ENCODE data around the gene SPRY4.
"Not testable (repeated sequence)": the region's sequence is repeated elsewhere in the genome, so short reads cannot be mapped to it uniquely, and the experiment has no call there.

SPRY4 gene

GRCh38 chr5:142324871-142325724 is at the start of gene SPRY4:
SPRY4 (minus strand) TSS chr5:142325021; CDS start chr5:142315108, 9,913 bp downstream.
- DNase-seq (ENCODE audit: low read depth): peak; percentile 72

- no peak for DNase-seq (ENCODE audit: low read depth)
These were observed 43.7 kb upstream of the SPRY4 start for GRCh38 chr5:142368529-142368928.

GRCh38 chr5:142366007-142366406 is 41.2 kb upstream of the SPRY4 start:
- no peak for DNase-seq (ENCODE audit: low read depth)

- DNase-seq (ENCODE audit: low read depth): no peak
These were observed 39.7 kb upstream of the SPRY4 start for GRCh38 chr5:142364251-142365145.

- DNase-seq (ENCODE audit: low read depth): no peak
These were observed 38.8 kb upstream of the SPRY4 start for GRCh38 chr5:142363619-142363963.

GRCh38 chr5:142362193-142362592 is 37.4 kb upstream of the SPRY4 start:
- not testable (repeated sequence) for DNase-seq (ENCODE audit: low read depth)

- no peak for DNase-seq (ENCODE audit: low read depth)
These were observed 35.8 kb upstream of the SPRY4 start for GRCh38 chr5:142360607-142361120.

GRCh38 chr5:142360051-142360498 is 35.3 kb upstream of the SPRY4 start:
- no peak for DNase-seq (ENCODE audit: low read depth)

GRCh38 chr5:142358648-142359047 is 33.8 kb upstream of the SPRY4 start:
- DNase-seq (ENCODE audit: low read depth): no peak

GRCh38 chr5:142358121-142358520 is 33.3 kb upstream of the SPRY4 start:
- no peak for DNase-seq (ENCODE audit: low read depth)

GRCh38 chr5:142357469-142358090 is 32.8 kb upstream of the SPRY4 start:
- no peak for DNase-seq (ENCODE audit: low read depth)

- DNase-seq (ENCODE audit: low read depth): peak; percentile 81
These were observed 32.1 kb upstream of the SPRY4 start for GRCh38 chr5:142356716-142357468.

- DNase-seq (ENCODE audit: low read depth): no peak
These were observed 31.5 kb upstream of the SPRY4 start for GRCh38 chr5:142356349-142356715.

GRCh38 chr5:142353071-142353472 is 28.3 kb upstream of the SPRY4 start:
- no peak for DNase-seq (ENCODE audit: low read depth)

GRCh38 chr5:142350021-142350420 is 25.2 kb upstream of the SPRY4 start:
- no peak for DNase-seq (ENCODE audit: low read depth)

- no peak for DNase-seq (ENCODE audit: low read depth)
These were observed 21.9 kb upstream of the SPRY4 start for GRCh38 chr5:142346706-142347105.

- not testable (repeated sequence) for DNase-seq (ENCODE audit: low read depth)
These were observed 20.1 kb upstream of the SPRY4 start for GRCh38 chr5:142344915-142345314.

- DNase-seq (ENCODE audit: low read depth): no peak
These were observed 18.7 kb upstream of the SPRY4 start for GRCh38 chr5:142343531-142343930.

- DNase-seq (ENCODE audit: low read depth): no peak
These were observed 17.5 kb upstream of the SPRY4 start for GRCh38 chr5:142342128-142342981.

GRCh38 chr5:142339781-142340180 is 15.0 kb upstream of the SPRY4 start:
- no peak for DNase-seq (ENCODE audit: low read depth)

- no peak for DNase-seq (ENCODE audit: low read depth)
These were observed 9.7 kb upstream of the SPRY4 start for GRCh38 chr5:142334538-142334937.
